LNCaP clone FGC (cell line): ENCODE results near the gene SDK2.

Experiments
- DNase-seq: peaks from one replicate; pipeline ENCODE4 v3.0.0-alpha.2; 2011; ENCODE audit warnings: low read depth
- H3K4me3 ChIP-seq: 2 replicates; pipeline ENCODE4 v1.5.1; 2011; ENCODE audit warnings: mild to moderate bottlenecking, low read depth, low read length, control low read depth
- CTCF ChIP-seq: IDR thresholded peaks from 2 replicates; pipeline ENCODE4 v1.5.1; 2012; ENCODE audit warnings: mild to moderate bottlenecking; ENCODE audit not compliant: control insufficient read depth, insufficient read depth; ENCODE audit errors: extremely low read depth

Gene SDK2

GRCh38 chr17:73331060-73331459, 313.2 kb downstream of the SDK2 start:
- no peak for DNase-seq
- no peak for TF ChIP-seq CTCF
- no peak overlapping the region for H3K4me3 ChIP-seq

GRCh38 chr17:73327676-73328075, 316.6 kb downstream of the SDK2 start:
- no peak overlapping the region for H3K4me3 ChIP-seq
- no peak for DNase-seq
- no peak for TF ChIP-seq CTCF

GRCh38 chr17:73325527-73325842, 318.8 kb downstream of the SDK2 start:
- TF ChIP-seq CTCF = no peak
- H3K4me3 ChIP-seq = no peak overlapping the region
- DNase-seq = no peak

GRCh38 chr17:73324711-73325526, 319.3 kb downstream of the SDK2 start:
- TF ChIP-seq CTCF = no peak
- no peak for DNase-seq
- no peak overlapping the region for H3K4me3 ChIP-seq

GRCh38 chr17:73324160-73324475, 320.1 kb downstream of the SDK2 start:
- H3K4me3 ChIP-seq = no peak overlapping the region
- no peak for DNase-seq
- TF ChIP-seq CTCF = no peak

GRCh38 chr17:73323409-73324159, 320.7 kb downstream of the SDK2 start:
- no peak for DNase-seq
- no peak for TF ChIP-seq CTCF
- no peak overlapping the region for H3K4me3 ChIP-seq

GRCh38 chr17:73320601-73321264, 323.5 kb downstream of the SDK2 start:
- DNase-seq = no peak
- TF ChIP-seq CTCF = no peak
- no peak overlapping the region for H3K4me3 ChIP-seq
